Loucy (cell line): ENCODE measurements around the gene LYZL6.

Experiments
- EZH2phosphoT487 ChIP-seq: fragments of 200-600 bp; IDR thresholded peaks from 2 replicates; pipeline ENCODE4 v1.6.1; 2018; ENCODE audit warnings: antibody characterized with exemption, mild to moderate bottlenecking, moderate library complexity, borderline replicate concordance
- TF ChIP-seq, protein P1 (sequence below): fragments of 200-600 bp; sonication (generic); conservative IDR thresholded peaks from 2 replicates; pipeline ENCODE4 v1.5.1; 2014; ENCODE audit warnings: mild to moderate bottlenecking, antibody characterized with exemption, low read length

DNA sequence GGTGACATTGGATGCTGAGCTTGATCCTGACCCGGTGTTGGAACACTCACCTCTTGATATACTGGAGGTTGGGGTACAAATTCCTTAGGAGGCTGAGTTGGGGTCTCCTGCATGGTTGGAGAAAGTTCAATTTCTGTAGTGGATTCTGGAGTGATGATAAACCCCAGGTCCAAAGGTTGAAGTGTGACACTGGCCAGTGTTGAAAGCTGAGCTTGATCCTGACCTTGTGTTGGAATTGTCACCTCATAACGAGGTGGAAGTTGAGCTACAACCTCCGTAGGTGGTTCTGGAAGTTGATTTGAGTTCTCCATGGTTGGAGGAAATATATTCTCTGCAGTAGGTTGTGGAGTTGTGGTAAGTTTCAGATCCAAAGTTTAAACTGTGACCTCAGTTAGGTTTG lies 34.1 kb downstream of the LYZL6 start:
- TF ChIP-seq, protein P1, sequence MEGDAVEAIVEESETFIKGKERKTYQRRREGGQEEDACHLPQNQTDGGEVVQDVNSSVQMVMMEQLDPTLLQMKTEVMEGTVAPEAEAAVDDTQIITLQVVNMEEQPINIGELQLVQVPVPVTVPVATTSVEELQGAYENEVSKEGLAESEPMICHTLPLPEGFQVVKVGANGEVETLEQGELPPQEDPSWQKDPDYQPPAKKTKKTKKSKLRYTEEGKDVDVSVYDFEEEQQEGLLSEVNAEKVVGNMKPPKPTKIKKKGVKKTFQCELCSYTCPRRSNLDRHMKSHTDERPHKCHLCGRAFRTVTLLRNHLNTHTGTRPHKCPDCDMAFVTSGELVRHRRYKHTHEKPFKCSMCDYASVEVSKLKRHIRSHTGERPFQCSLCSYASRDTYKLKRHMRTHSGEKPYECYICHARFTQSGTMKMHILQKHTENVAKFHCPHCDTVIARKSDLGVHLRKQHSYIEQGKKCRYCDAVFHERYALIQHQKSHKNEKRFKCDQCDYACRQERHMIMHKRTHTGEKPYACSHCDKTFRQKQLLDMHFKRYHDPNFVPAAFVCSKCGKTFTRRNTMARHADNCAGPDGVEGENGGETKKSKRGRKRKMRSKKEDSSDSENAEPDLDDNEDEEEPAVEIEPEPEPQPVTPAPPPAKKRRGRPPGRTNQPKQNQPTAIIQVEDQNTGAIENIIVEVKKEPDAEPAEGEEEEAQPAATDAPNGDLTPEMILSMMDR, result no peak
- TF ChIP-seq EZH2phosphoT487, result no peak
